DMS79 treated with DMSO at 0.1 percent for 48 hours (cell line): Measurements from ENCODE around the gene SDHB.

Experiments used
- DNase-seq: peaks from one replicate; lab custom pipeline; 2025; lab: John Stamatoyannopoulos, UW

SDHB gene

GRCh38 chr1:16986560-16986959, 67.3 kb downstream of the SDHB start:
- DNase-seq, result no peak

DNA sequence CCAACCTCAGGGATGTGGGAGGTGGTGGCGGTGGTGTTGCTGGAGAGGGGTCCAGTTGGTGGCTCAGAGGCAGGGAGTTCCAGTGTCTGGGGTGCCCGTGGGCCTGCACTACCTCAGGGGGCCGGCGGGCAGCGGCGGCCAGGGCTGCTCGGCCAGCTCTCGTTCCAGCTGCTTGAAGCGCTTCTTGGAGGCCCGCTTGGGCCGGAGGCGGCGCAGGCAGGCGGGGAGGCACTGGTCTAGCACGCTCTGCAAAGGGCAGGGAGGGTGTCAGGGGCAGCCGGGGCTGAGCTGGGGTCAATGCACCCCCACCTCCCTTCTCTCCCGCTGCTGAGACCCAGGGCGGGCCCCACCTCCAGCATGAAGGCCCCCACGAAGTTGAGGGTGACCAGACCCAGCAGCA, 67.7 kb downstream of the SDHB start:
- no peak for DNase-seq

DNA sequence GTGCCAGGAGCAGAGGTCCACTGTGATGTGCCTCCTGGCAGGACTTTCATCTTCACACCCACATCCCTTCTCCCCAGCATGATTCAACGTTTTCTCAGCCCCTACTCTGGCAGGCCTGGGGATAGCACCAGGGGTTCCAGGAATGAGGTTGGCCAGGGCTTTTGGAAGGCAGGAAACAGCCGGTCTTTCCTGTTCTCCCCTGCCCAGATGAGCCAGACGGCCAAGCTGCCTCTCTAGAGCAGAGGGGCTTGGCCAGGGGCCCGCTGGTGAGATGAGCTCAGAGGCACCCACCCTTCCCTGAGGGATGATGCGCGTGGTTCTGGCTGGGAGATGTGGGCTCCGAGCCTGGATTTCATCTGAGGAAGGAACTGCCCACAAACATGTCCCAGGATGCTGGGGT, 69.1 kb downstream of the SDHB start:
- no peak for DNase-seq

DNA sequence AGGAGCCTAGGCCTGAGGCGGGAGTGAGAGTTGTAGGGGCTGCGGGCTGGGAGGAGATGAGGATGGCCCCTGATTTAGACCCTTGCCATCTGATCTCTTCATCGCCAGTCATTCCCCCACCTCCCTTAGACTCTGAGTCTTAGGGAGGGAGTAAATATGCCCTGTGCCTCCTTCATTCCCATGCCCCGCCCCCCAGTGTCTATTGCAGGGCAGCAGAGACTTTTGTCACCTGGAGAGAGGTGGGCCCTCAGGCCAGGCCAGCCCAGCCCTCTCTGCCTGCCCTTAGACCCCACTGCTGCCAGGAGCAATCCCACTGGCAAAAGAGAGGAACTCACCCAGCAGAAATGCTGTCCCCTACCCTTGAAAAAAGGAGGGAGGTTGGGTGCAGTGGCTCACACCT, 70.2 kb downstream of the SDHB start:
- DNase-seq, result no peak

- DNase-seq, result no peak
Measured at GRCh38 chr1:16982902-16983301, 70.9 kb downstream of the SDHB start.

- no peak for DNase-seq
Measured at GRCh38 chr1:16981269-16981849, 72.5 kb downstream of the SDHB start.

DNA sequence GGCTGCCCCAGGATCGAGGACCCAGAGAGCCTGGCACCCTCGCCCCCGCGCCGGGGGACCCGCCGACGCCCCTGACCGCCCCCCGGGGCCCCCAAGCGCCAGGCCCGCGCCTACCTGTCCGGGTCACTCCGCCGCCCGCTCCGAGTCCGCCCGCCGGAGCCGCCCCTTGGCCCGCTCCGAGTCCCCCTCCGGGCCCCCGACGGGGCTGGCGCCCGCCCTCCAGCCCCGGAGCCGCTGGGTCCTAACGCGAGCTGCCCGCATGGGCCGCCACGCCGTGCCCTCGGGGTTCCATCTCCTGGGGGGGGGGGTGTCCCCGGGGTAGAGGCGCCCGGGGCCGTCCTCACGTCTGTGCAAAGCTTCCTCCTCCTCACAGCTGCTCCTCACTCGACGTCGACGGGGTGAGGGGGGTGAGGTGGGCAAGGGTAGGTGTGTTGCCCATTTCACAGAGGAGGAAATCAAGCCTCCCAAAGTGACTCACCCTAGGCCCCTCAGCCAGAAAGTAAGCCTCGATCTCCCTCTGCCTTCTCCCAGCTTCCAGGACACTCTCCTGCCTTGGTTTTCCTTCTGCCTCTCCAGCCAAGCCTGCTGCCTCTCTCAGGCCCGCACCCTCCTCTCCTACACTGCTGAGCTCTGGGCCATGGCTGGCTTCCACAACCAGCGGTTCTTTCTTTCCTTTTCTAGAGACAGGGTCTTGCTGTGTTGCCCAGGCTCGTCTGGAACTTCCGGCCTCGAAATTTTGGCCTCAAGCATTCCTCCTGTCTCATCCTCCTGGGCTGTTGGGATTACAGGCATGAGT, 73.2 kb downstream of the SDHB start, which contains the start of gene MFAP2:
Gene MFAP2 (minus strand): TSS at position 148 of the 796 bp plus-strand sequence. CDS start 2,347 bp downstream, outside the sequence.
- no peak for DNase-seq

GRCh38 chr1:16979475-16980327, 74.1 kb downstream of the SDHB start:
- no peak for DNase-seq

DNA sequence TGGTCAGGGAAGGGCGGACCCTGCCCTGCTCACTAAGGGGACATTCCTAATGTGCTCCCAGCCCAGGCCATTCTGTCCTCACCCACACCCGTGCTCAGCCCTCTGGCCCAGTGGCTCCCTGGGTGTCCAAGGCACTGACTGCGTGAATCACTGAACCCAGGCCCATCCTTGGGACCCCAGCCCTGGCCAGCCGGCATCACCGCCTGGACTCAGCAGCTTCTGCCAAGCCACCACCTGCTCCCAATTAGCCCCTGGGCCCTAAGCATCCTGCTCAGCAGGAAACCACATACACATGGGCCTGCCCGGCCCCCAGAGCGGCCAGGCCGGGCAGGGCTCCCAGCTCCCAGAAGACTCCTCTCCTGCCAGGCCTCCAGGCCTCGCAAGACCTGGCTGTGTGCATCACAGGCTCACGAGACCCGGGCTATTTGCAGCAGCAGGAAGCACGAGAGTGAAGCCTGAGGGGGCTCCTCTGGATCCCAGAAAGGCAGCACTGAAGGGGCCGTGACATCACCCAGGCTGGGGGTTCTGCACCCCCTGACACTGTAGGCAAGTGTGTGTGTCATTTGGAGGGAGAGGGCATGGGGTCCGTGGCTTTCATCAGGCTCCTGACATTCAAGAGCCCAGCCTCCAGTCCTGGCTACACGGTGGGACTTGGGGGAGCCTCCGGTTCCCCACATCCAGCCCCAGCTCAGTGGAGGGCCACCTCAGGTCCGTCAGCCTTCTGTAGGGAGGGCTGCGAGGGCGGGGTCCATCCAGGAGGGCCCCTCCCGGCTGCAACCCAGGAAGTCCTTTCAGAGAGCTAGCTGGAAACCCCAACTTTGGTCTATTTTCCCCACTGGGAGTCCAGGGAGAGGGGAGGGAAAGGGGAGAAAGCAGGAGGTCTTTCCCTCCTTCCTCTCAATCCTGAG, 75.0 kb downstream of the SDHB start:
- DNase-seq, result no peak

GRCh38 chr1:16978139-16978538, 75.7 kb downstream of the SDHB start:
- DNase-seq, result no peak

GRCh38 chr1:16977377-16977776, 76.5 kb downstream of the SDHB start:
- no peak for DNase-seq

- DNase-seq, result no peak
Measured at GRCh38 chr1:16976966-16977365, 76.9 kb downstream of the SDHB start.

- DNase-seq, result no peak
Measured at GRCh38 chr1:16975838-16976237, 78.0 kb downstream of the SDHB start.

- no peak for DNase-seq
Measured at GRCh38 chr1:16975211-16975610, 78.6 kb downstream of the SDHB start.

DNA sequence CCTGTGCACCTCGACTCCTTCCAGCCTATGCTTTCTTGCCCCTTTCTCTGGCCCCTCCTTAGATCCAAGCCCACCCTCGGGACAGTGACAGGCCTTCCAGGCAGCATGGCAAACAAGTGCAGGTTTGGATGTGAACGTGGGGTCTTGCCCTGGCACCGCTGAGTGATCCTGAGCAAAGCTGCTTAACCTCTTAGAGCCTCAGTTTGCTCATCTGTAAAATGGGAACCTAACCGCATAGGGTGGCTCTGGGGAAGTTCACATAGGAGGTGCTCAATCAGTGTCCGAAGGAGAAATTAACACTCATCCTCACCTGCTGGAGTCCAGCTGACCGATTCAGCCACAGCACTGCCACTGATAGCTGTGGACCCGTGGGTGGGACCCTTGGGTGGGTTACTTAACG, 80.6 kb downstream of the SDHB start:
- no peak for DNase-seq

GRCh38 chr1:16972189-16972895, 81.5 kb downstream of the SDHB start:
- DNase-seq, result no peak

GRCh38 chr1:16971341-16972188, 82.3 kb downstream of the SDHB start:
- DNase-seq, result peak; percentile 80

DNA sequence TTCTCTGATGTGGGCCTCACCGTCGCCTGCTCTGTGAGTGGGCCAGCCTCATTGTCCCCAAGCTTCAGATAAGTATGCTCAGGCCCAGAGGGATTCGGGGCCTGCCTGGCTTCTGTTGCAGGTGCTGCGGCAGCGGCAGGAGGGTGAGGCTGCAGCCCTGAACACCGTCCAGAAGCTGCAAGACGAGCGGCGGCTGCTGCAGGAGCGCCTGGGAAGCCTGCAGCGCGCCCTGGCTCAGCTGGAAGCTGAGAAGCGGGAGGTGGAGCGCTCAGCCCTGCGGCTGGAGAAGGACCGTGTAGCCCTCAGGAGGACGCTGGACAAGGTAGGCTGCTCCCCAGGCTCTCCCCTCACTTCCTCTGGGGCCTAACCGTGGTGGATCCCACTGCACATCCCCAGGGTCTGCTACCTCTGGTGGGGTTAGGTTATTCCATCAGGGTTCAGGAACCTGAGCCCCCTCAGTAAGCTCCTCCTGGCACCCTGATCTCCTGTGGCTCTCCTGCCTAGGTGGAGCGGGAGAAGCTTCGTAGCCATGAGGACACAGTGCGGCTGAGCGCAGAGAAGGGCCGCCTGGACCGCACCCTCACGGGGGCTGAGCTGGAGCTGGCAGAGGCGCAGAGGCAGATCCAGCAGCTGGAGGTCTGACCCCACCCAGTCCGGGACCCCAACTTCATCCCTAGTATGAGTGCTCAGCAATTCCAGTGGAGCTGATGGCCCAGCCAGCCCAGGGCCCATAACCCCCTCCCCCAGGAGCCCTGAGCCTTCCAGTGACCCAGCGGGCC, 83.5 kb downstream of the SDHB start:
- DNase-seq, result no peak

GRCh38 chr1:16969651-16970050, 84.2 kb downstream of the SDHB start:
- no peak for DNase-seq
